HG02981 (cell line): Measurements from ENCODE around the gene ACYP1.
A peak's percentile ranks its signal among the peaks of the same experiment; 100 is the strongest.
"Not testable (repeated sequence)": the region's sequence is repeated elsewhere in the genome, so short reads cannot be mapped to it uniquely, and the experiment has no call there.

Experiments
- ATAC-seq: cut with Tn5 transposase; IDR thresholded peaks from one replicate; pipeline ENCODE4 v1.9.1; 2021; ENCODE audit warnings: mild to moderate bottlenecking, moderate library complexity; ENCODE audit not compliant: unreplicated experiment

The ACYP1 gene

DNA sequence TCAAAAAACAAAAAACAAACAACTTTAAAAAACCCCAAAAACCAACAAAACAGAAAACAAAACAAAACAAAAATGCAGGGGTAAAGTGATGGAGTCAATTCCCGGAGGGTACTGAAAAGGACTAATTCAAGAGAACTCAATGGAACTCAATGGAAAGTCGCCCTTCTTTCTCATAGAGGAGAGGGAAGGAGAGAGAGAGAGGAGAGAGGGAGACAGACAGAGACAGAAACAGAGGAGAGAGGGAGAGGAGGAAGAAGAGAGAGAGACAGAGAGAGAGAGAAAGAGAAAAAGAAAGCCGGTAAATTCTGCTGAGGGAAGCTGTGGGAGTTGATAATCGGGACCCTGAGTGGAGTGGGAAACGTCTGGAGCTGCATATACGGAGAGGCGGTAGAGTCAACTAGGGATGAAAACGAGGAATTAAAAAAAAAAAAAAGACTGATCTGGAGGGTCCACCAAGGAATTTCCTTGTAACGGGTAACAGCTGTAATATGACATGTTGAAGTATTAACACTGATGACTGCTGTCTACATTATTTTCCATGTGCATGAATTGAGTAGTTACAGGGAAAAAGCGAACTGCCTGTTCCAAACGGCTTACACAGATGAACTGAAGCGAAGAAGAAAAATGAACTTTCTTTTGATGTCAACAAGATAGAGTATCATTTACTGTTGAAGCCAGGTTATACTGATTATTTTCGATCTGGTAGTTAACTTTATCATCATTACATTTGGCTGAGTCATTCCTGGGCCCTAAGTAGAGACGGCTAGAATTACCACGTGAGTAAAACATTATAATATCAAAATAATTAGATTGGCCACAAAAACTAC lies 4.7 kb upstream of the ACYP1 start:
- ATAC-seq, result no peak

DNA sequence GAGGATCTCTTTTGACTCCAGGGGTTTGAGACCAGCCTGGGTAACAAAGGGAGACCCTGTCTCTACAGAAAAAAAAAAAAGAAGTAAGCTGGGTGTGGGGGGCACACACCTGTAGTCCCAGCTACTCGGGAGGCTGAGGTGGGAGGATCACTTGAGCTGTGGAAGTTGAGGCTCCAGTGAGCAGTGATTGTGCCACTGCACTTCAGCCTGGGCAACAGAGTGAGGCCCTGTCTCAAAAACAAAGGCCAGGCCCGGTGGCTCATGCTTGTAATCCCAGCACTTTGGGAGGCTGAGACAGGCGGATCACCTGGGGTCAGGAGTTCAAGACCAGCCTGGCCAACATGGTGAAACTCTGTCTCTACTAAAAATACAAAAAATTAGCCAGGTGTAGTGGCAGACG lies 3.9 kb upstream of the ACYP1 start:
- ATAC-seq, result not testable (repeated sequence)

DNA sequence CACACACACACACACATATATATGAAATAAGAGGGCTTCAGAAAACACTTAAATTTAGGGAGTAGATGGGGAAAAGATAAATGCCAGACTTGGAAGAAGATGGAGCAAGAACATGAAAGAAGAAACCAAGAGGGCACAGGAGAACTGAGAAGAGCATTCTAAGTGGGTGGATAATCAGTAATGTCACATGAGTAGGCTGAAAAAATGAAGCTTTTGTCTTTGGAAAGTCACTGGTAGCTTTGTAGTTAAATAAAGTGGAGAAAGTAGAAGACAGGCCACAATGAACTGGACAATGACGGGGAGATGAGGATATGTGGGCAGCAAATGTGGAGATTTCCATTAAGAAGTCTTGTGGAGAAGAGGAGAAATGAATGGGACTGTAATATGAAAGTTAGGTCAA lies 3.4 kb upstream of the ACYP1 start:
- ATAC-seq, result no peak

DNA sequence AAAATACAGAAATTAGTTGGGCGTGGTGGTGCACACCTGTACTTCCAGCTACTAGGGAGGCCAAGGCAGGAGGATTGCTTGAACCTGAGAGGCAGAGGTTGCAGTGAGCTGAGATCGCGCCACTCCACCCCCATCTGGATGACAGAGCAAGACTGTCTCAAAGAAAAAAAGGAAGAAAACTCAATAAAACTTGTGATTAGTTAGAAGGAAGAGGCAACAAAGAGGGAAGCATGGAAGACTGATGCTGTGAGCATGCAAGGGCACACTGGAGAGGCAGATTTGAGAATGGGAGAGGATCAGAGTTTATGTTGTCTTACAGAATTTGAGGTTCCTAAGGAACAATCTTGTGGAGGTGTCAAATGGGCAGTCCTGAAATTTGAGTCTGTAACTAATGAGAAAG lies 2.9 kb upstream of the ACYP1 start:
- no peak for ATAC-seq

DNA sequence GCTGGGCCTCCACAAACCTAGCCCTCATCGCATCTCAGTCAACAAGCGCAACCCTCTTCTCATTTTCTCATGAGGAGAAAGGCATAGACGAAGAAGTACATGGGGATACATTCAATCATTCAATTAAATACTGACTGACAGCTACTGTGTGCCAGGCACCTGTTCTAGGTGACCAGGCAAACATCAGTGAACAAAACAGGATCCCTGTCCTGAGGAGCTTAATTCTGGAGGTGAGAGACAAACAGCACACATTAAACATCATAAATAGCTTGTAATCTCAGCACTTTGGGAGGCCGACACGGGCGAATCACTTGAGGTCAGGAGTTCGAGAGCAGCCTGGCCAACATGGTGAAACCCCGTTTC lies 362 bp upstream of the ACYP1 start:
- peak; percentile 11 for ATAC-seq

DNA sequence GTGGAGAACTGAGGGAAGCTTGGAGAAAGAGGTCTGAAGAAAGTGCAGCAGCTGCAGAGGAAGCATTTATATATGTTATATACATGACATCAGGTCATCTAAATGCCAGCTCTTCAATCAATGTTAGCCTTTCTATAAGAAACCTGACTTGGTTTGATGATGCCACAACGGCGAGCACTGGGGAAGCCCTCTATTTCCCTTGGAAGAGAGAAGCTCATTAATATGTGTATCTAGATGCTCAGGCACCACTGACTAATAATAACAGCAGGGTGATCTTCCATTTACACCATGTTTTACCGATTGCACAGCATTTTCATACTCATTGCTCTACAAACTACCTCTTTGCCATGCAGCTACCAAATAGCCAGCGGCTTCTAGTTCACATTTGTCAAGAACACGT lies 811 bp downstream of the ACYP1 start:
- no peak for ATAC-seq

DNA sequence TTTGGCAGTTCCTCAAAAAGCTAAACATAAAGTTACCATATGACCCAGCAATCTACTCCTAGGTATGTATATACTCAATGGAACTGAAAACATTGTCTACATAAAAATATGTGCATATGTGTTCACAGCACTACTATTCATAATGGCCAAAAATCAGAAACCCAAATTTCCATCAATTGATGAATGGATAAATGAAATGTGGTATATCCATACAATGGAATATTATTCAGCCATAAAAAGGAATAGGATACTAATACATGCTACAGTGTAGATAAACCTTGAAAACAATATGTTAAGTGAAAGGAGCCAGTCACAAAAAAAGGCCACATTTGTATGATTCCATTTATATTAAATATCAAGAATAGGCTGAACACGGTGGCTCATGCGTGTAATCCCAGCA lies 3.4 kb downstream of the ACYP1 start:
- no peak for ATAC-seq

DNA sequence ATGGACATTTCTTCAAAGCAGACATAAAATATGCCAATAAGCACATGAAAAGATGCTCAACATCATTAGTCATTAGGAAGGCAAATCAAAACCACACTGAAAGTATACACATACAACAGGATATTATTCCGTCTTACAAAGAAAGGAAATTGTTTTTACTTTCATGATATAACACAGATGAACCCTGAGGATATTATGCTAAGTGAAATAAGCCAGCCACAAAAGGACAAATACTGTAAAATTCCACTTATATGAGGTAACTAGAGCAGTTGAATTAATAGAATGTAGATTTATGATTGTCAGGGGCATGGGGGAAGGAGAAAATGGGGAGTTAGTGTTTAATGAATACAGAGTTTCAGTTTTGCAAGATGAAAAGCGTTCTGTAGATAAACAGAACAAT lies 4.2 kb downstream of the ACYP1 start:
- no peak for ATAC-seq

DNA sequence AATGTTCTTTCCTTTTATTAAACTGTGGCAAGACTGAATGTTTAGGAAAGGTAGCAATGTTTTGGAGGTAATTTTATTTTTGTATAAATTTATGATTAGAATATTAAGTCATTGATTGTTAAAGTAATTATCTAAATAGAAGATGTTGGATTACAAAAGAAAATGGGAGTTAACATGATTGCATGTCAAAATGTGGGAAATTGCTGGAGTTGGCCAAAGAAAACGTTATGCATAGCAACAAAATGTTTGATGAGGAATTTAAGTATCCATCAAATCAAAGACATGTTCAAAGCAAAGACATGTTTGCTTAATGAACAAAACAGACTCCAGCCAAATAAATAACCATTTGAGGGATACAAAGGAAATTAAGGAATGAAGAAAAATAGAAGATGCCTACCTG lies 9.4 kb downstream of the ACYP1 start:
- no peak for ATAC-seq

DNA sequence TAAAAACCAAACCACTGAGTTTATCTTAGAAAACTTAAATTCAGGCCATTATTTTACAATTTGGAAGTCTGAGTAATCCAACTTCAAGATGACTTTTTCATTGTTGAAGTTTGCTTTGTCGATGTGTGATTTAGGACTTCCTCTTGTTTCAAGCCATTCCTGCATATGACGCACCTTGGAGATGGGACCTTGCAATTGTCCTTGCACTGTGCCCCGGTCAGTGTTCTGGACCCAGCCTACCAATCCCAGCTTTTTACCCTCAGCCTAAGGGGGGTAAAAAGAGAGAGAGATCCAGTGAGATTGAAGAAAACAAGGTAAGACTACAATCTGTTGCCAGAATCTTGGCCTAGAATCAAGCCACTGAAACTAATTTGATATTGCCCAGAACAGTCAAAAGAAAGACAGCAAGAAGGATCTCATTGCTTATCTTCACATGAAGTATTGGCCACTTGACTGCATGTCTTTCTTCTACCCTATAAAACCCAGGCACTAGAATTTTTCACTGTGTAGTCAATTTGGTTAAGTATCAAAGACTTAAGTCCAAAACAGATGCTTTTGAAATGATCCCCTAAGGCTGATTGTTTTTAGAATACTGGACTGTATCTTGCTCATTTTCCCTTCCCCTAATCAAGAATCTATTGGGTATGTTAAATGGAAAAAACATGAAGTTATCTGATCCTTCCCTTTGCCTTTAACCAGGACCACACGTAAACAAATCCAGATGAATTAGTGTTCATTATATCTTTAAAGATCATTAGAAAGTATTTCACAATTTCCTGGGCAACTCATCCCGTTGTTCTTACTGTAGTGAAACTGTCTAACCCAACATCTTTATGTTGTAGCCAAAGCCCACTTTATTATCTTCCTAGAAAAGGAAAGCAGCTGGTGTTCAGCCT lies 10.2 kb downstream of the ACYP1 start:
- no peak for ATAC-seq

DNA sequence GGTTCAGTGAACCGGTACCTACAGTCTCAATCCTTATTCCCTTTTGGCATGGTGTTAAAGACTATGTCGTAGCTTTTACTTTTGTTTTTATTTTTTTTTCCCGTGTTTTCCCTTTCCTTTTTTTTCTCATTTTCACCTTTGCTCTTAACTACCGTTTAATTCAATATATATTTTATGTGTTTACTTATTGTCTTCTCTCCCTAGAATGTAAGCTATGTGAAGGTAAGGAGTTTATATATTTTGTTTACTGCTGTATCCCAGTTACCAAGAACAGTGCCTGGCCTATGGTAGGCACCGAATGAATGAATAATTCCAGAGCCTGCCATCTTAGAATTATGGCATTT lies 12.3 kb downstream of the ACYP1 start:
- no peak for ATAC-seq

DNA sequence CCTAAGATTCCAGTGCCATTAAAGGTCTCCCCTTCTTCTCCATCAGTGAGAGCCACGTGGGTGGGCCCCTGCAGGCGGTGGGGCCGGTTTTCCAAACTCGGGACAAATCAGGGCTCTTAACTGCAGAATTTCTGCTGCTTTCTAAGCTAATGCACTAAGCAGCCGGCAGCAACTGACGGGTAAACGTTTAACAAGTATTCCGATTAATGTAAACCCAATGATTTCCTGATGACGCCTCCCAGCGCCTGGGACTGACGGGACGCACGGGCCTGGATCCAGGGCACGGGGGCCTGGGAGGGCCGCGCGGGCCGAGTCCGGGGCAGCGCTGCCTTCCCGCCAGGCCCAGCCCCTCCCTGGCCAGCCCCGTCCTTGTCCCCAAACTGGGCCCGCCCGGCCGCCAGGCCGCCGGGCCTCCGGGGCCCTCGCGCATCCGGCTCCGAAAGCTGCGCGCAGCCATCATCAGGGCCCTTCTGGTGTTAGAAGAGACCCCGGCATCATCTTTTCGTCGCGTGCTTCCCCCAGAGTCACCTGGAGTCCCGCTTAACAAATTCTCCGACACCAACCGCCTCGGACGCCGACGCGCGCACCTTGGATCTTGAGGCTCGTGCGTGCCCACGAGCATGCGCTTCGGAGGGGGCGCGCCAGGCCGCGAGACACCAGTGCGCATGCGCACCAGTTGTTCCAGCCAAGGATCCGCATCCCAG lies 12.8 kb downstream of the ACYP1 start, which contains the start of gene MLH3:
MLH3 (minus strand) TSS at position 616 of the 704 bp plus-strand sequence. CDS start 1,812 bp downstream, outside the sequence.
- ATAC-seq, result peak; percentile 63

DNA sequence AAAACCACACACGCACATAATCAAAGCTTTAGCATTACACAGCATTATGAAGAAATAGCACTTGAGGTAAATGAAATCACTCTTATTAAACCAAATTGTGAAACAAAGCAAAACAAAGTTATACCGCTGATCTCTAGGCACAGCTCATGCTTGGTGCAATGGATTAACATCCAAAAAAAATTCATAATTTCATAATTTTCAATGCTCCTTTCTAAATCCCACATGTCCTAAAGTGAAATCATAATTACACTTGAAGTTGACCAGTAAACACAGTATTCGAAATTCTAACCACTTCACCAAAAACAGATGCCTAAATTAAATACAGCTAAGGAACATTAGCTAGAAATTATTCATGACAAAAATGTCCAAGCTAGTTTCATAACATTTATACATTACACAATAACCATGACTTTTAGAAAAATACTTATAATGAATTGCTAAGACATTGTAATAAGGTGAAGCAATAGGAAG lies 14.1 kb downstream of the ACYP1 start:
- no peak for ATAC-seq

DNA sequence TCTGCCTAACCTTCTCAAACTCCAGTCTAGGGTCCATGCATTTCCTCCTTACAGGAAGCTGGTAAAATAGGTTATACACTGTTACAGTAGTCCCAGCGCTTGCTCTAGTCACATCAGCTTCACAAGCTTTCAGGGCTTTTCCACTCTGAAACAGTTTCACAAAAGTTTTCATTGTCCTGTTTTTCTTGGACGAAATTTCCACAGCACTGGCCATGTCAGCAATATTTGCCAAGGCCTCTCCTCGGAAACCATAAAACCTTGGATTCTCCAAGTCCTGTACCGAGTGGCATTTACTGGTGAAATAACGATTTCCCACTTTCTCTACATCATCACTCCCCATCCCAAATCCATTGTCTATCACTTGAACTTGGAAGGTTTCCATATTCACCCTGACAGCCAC lies 14.7 kb downstream of the ACYP1 start:
- ATAC-seq, result no peak

DNA sequence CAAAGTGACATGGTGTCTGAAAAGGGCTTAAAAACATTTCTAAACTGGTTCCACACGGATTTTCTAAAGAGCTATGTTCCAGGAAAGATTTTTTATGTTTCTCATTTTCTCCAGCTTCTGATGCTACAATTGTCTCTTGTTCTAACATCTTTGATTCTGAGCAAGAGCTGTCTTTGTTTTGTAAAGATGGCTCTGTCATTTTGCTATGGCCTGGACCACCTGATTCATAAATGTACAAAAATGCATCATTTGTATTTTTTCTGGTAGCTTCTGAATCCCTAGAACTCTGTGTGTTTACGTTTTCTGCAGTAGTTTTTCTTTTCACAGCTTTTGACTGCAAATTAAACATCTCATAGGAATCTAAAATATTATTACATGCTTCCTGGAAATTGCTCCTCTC lies 15.7 kb downstream of the ACYP1 start:
- ATAC-seq, result no peak

DNA sequence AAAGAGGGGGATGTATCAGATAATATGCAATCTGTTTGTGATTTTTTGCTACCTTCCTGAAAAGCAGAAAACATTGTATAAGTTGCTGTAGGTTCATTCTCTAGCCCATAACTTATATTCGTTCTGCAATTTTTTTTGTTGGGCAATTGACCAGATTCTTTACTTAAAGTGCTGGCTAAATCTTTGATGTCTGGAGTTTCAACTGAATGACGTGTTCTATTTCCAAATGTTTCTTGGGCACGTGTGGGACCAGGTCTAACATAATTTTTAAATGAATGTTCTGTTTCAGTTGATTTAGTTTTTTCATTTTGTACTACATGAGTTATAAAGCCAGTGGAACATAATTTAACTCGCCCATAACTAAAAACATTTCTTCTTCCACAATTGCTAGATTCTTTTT lies 16.3 kb downstream of the ACYP1 start:
- no peak for ATAC-seq

DNA sequence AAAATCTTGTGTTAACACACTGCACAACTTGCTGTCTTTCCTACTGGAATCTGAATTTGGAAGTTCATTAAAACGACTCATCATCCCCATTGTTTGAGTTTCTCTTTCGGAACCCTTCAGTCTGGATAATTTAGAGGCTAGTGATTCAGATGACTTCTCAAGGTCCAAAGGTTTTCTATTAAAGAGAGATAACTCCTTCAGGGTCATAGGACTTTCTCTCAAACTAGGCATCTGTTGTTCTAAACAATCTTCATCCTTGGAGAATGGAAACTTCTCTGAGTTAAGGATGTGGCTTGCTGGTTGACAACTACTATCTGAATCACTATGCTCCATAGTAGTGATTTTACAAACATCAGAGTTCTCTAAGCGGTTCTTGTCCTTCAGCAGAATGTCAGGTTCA lies 16.9 kb downstream of the ACYP1 start:
- ATAC-seq, result no peak

DNA sequence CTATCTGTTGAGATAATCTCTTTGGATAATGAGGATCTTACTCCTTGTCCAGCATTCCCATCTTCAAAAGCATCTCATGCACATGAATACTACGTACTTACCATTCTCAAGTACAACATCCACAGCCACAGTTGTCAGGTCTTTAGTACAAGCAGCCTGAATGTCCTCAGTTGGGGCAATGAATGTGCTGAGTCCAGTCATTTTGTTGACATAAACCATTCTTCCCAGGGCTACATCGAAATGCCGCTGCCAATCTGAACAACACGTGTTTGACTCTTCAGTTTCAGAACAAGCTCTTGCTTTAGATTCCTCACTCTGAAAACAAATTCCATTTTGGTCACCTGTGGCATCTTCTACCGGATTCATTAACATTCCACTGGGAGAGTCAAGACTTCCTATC lies 17.5 kb downstream of the ACYP1 start:
- ATAC-seq, result no peak

DNA sequence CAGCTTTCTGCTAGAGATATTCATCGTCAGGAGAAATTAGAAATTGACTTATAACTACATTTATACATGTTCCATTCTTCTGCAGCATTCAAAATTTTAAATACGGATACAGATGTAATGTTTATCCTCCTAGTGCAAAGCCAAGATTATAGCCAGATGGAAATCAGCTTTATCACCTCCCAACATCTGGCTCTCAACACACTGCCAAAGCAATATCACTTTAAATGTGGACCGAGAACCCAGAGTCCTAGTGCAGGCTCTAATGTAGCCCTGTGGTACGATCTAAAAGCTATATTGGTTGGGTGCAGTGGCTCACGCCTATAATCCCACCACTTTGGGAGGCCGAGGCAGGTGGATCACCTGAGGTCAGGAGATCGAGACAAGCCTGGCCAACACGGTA lies 19.1 kb downstream of the ACYP1 start:
- ATAC-seq, result no peak

DNA sequence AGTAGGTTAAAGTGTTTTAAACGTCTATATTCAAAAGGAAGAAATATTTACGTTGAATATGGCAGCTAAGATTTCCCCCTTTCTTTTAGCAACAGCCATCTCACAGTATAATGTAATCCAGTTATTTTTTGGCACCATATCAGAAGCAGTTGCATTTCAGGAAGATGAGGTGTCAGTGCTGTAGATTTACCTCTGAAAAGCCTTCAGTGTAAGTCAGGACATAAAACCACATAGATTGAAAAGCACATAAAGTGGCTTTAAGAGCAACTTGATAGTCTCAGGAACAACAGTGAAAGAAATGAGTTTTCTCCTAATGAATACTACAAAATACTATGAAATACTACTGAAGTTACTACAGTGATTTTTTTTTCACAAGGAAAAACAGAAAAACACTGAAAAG lies 19.5 kb downstream of the ACYP1 start:
- ATAC-seq, result no peak

DNA sequence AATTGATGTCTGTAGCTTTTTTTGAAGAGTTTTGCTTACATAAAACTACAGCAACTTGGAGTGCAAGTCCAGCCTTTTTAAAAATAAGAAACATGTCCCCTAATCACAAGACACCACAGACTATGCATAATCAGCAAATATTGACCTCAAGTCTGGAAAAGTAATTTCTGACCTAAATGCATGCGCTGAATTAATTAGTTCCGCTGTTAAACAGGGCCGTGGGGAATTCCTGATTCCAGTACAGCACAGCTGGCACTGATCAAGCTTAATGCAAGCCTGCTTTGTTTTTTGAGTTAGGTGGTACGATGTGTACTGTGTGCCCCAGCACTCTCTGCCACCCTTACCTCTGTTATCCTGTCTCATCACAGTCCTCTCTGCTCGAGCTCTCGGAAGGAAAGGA lies 21.8 kb downstream of the ACYP1 start:
- ATAC-seq, result no peak
